DND-41 (cell line): ENCODE measurements around the gene PAQR4.

Experiments
- ATAC-seq: fragments of 200-7000 bp; cut with Tn5 transposase; 3 replicates; pipeline ENCODE4 v1.9.1; 2021; ENCODE audit warnings: low read depth; ENCODE audit not compliant: insufficient read depth
- DNase-seq: peaks from one replicate; pipeline ENCODE4 v3.0.0-alpha.2; 2020
- H2AFZ ChIP-seq: 2 replicates; pipeline ENCODE4 v1.6.0; 2012; ENCODE audit warnings: low read depth, low read length
- H3K27ac ChIP-seq: 2 replicates; pipeline ENCODE4 v1.5.1; 2012; ENCODE audit warnings: low read length, inconsistent platforms
- H3K27me3 ChIP-seq: fragments of 200-600 bp; sonication (generic); 2 replicates; pipeline ENCODE4 v1.6.0; 2012; ENCODE audit warnings: low read length, mild to moderate bottlenecking, inconsistent platforms; ENCODE audit not compliant: insufficient read depth, poor library complexity
- H3K36me3 ChIP-seq: 2 replicates; pipeline ENCODE4 v1.5.1; 2012; ENCODE audit warnings: low read length, inconsistent platforms; ENCODE audit not compliant: insufficient read depth
- H3K4me1 ChIP-seq: 2 replicates; pipeline ENCODE4 v1.5.1; 2012; ENCODE audit warnings: mild to moderate bottlenecking, low read length; ENCODE audit not compliant: insufficient read depth
- H3K4me2 ChIP-seq: 2 replicates; pipeline ENCODE4 v1.6.0; 2012; ENCODE audit warnings: mild to moderate bottlenecking, moderate library complexity, low read length, inconsistent platforms; ENCODE audit not compliant: insufficient read depth
- H3K4me3 ChIP-seq, 2 experiments: fragments of 200-600 bp in 1 of 2; shearing (Covaris generic) in 1 of 2; 2 replicates each; pipeline ENCODE4 v1.5.1; 2012 to 2016; ENCODE audit warnings: inconsistent platforms in 2 of 2, low read length in 2 of 2, mild to moderate bottlenecking in 2 of 2, low read depth in 1 of 2, moderate library complexity in 1 of 2
- H3K79me2 ChIP-seq: 2 replicates; pipeline ENCODE4 v1.6.0; 2012; ENCODE audit warnings: low read length, inconsistent platforms; ENCODE audit not compliant: insufficient read depth
- H3K9ac ChIP-seq: 2 replicates; pipeline ENCODE4 v1.6.0; 2012; ENCODE audit warnings: low read depth, mild to moderate bottlenecking, inconsistent platforms, low read length, moderate library complexity
- H3K9me3 ChIP-seq: 2 replicates; pipeline ENCODE4 v1.5.1; 2012; ENCODE audit warnings: low read length, moderate library complexity, mild to moderate bottlenecking, inconsistent platforms; ENCODE audit not compliant: insufficient read depth, severe bottlenecking
- H4K20me1 ChIP-seq: 2 replicates; pipeline ENCODE4 v1.6.0; 2012; ENCODE audit warnings: low read length; ENCODE audit not compliant: insufficient read depth
- CTCF ChIP-seq: IDR thresholded peaks from 2 replicates; pipeline ENCODE4 v1.5.1; 2012; ENCODE audit warnings: borderline replicate concordance, low read length, moderate library complexity, mild to moderate bottlenecking; ENCODE audit not compliant: poor library complexity, severe bottlenecking; ENCODE audit errors: extremely low read depth
- EZH2 ChIP-seq: IDR thresholded peaks from 3 replicates; pipeline ENCODE4 v1.6.1; 2012; ENCODE audit warnings: borderline replicate concordance, low read depth, mild to moderate bottlenecking, moderate library complexity, low read length, inconsistent platforms; ENCODE audit not compliant: severe bottlenecking

The PAQR4 gene

GRCh38 chr16:2992383-2993081 is 23.4 kb downstream of the PAQR4 start:
- Histone ChIP-seq H3K4me3 (no peak overlapping the region), H3K9me3 (no peaks in the 10 kb centered on the region), H2AFZ (no peak overlapping the region), H3K27ac (no peak overlapping the region), H3K27me3 (no peaks in the 10 kb centered on the region), H3K9ac (no peak overlapping the region), H3K4me1 (no peaks in the 10 kb centered on the region), H3K79me2 (no peaks in the 10 kb centered on the region), H3K36me3 (no peaks in the 10 kb centered on the region), H4K20me1 (peaks cover 4% of the 10 kb centered on the region; the same call in 1 of the 2 replicates), H3K4me2 (no peak overlapping the region)
- ATAC-seq (no peak), DNase-seq (no peak)
- no peak for TF ChIP-seq CTCF
- TF ChIP-seq EZH2, result no peak

- TF ChIP-seq CTCF (no peak), EZH2 (no peak)
- Histone ChIP-seq H3K79me2 (no peaks in the 10 kb centered on the region), H3K27me3 (no peaks in the 10 kb centered on the region), H3K36me3 (no peaks in the 10 kb centered on the region), H3K9me3 (no peaks in the 10 kb centered on the region), H4K20me1 (peaks cover 4% of the 10 kb centered on the region; the same call in 1 of the 2 replicates), H3K4me1 (no peaks in the 10 kb centered on the region), H3K4me3 (no peak overlapping the region), H2AFZ (no peak overlapping the region), H3K4me2 (no peak overlapping the region), H3K27ac (no peak overlapping the region), H3K9ac (no peak overlapping the region)
- DNase-seq (no peak), ATAC-seq (no peak)
Observed at GRCh38 chr16:2996298-2996697, 27.1 kb downstream of the PAQR4 start.

- no peaks in the 10 kb centered on the region for H4K20me1 ChIP-seq
- no peak overlapping the region for H2AFZ ChIP-seq
- H3K36me3 ChIP-seq, result no peaks in the 10 kb centered on the region
- H3K4me1 ChIP-seq, result peaks cover 11% of the 10 kb centered on the region
- no peak for ATAC-seq
- no peak overlapping the region for H3K27ac ChIP-seq
- H3K9me3 ChIP-seq, result no peaks in the 10 kb centered on the region
- H3K4me3 ChIP-seq, result no peak overlapping the region
- H3K4me2 ChIP-seq, result no peak overlapping the region
- H3K9ac ChIP-seq, result no peak overlapping the region
- no peaks in the 10 kb centered on the region for H3K79me2 ChIP-seq
- DNase-seq, result no peak
- H3K27me3 ChIP-seq, result no peaks in the 10 kb centered on the region
- TF ChIP-seq EZH2, result no peak
Observed at GRCh38 chr16:2999929-3000328, 30.8 kb downstream of the PAQR4 start.

- no peak overlapping the region for H3K27ac ChIP-seq
- no peaks in the 10 kb centered on the region for H3K36me3 ChIP-seq
- H3K4me3 ChIP-seq, result no peak overlapping the region
- no peak overlapping the region for H3K4me2 ChIP-seq
- no peak for ATAC-seq
- H3K79me2 ChIP-seq, result no peaks in the 10 kb centered on the region
- no peak for TF ChIP-seq EZH2
- no peaks in the 10 kb centered on the region for H3K27me3 ChIP-seq
- no peaks in the 10 kb centered on the region for H4K20me1 ChIP-seq
- no peak overlapping the region for H3K9ac ChIP-seq
- H2AFZ ChIP-seq, result no peak overlapping the region
- no peaks in the 10 kb centered on the region for H3K9me3 ChIP-seq
- peaks cover 13% of the 10 kb centered on the region for H3K4me1 ChIP-seq
- no peak for DNase-seq
Observed at GRCh38 chr16:3000540-3000939, 31.4 kb downstream of the PAQR4 start.
